Suprapubic skin (tissue), 3 donors: ENCODE data around the gene GH1.
"Not testable (repeated sequence)": the region's sequence is repeated elsewhere in the genome, so short reads cannot be mapped to it uniquely, and the experiment has no call there.

Source experiments
- CTCF ChIP-seq, 2 donors: fragments of 200-600 bp in 1 of 2; fragments of 450-650 bp in 1 of 2; sonication (generic) in 1 of 2; IDR thresholded peaks; one replicate each; pipeline ENCODE4 v1.5.1; 2016 to 2019; ENCODE audit warnings: antibody characterized with exemption in 2 of 2, mild to moderate bottlenecking in 1 of 2, moderate library complexity in 1 of 2
- EP300 ChIP-seq: sonication (generic); formaldehyde crosslinking; IDR thresholded peaks from one replicate; pipeline ENCODE4 v1.6.1; 2017; ENCODE audit warnings: antibody characterized with exemption
- POLR2A ChIP-seq, 2 donors: fragments of 450-650 bp; IDR thresholded peaks; one replicate each; pipeline ENCODE4 v1.6.1; 2017; ENCODE audit warnings: antibody characterized with exemption in 2 of 2, mild to moderate bottlenecking in 2 of 2, moderate library complexity in 2 of 2

- not testable (repeated sequence) for TF ChIP-seq CTCF (IDR thresholded peaks at IDR 0.05); POLR2A (IDR thresholded peaks at IDR 0.05); EP300
Measured at GRCh38 chr17:63915753-63916152, 2.9 kb downstream of the GH1 start.
